HCT116 (cell line): ENCODE data around the gene ARFRP1. TPM values are rescaled to one million over a fixed set of nuclear protein-coding genes. Genes with fewer than 3 reads are reported as not detected.
A peak's percentile ranks its signal among the peaks of the same experiment; 100 is the strongest.

ENCODE experiments used
- ATAC-seq: fragments of 200-7000 bp; cut with Tn5 transposase; 2 replicates; pipeline ENCODE4 v1.9.1; 2020; ENCODE audit warnings: mild to moderate bottlenecking, moderate library complexity
- BruUV-seq: library from RNA; stranded (reverse); fragments of 400-500 nt; replicated peaks from 2 replicates; lab custom pipeline; 2021; lab: Mats Ljungman, UMichigan
- CTCF ChIA-PET: fragments of 300-600 bp; sonication (Branson Sonifier 250); formaldehyde crosslinking; loops from one replicate; lab custom pipeline; 2021; ENCODE audit warnings: antibody characterized with exemption; lab: Charles Lee
- POLR2A ChIA-PET: fragments of 300-600, 350-600 bp; sonication (Branson Sonifier 250); formaldehyde crosslinking; loops from one replicate; lab custom pipeline; 2021; ENCODE audit warnings: antibody characterized with exemption; lab: Charles Lee
- RAD21 ChIA-PET, 2 experiments: fragments of 300-600 bp; sonication (Branson Sonifier 250); formaldehyde crosslinking; loops; one replicate each; lab custom pipeline; 2023; ENCODE audit warnings: low total read pairs in 2 of 2; ENCODE audit not compliant: uncharacterized antibody in 2 of 2, unreplicated experiment in 2 of 2, low non-redundant PET in 1 of 2; lab: Charles Lee
- DNase-seq: peaks from one replicate; pipeline ENCODE4 v3.0.0-alpha.2; 2010; ENCODE audit warnings: low read depth, low spot score
- H2AFZ ChIP-seq: fragments of 200-600 bp; shearing (Covaris generic), sonication (generic); 2 replicates; pipeline ENCODE4 v1.6.1; 2017; ENCODE audit warnings: low read depth, mixed run types, mixed read lengths, antibody characterized with exemption, low read length; ENCODE audit not compliant: poor library complexity, severe bottlenecking
- H3K27ac ChIP-seq: 2 replicates; pipeline ENCODE4 v1.5.1; 2012; ENCODE audit warnings: low read depth, low read length
- H3K27me3 ChIP-seq: fragments of 200-600 bp; sonication (generic); 2 replicates; pipeline ENCODE4 v1.6.1; 2016; ENCODE audit warnings: mixed run types, low read length, mixed read lengths; ENCODE audit not compliant: insufficient read depth
- H3K36me3 ChIP-seq, 2 experiments: fragments of 200-500 bp in 1 of 2; fragments of 200-600 bp in 1 of 2; sonication (Bioruptor generic) in 1 of 2; sonication (generic) in 1 of 2; 2 replicates each; pipeline versions ENCODE4 v1.5.1 to v1.6.1; 2014 to 2016; ENCODE audit warnings: low read length in 2 of 2, inconsistent platforms in 1 of 2, mixed read lengths in 1 of 2, mixed run types in 1 of 2; ENCODE audit not compliant: insufficient read depth in 2 of 2, control insufficient read depth in 1 of 2
- H3K4me1 ChIP-seq, 2 experiments: fragments of 200-600 bp in 1 of 2; sonication (generic) in 1 of 2; 2 replicates each; pipeline versions ENCODE4 v1.5.1 to v1.6.1; 2012 to 2017; ENCODE audit warnings: low read length in 2 of 2, inconsistent platforms in 1 of 2, mild to moderate bottlenecking in 1 of 2, mixed read lengths in 1 of 2, mixed run types in 1 of 2, moderate library complexity in 1 of 2; ENCODE audit not compliant: insufficient read depth in 2 of 2, control insufficient read depth in 1 of 2
- H3K4me2 ChIP-seq: fragments of 200-600 bp; sonication (generic); 2 replicates; pipeline ENCODE4 v1.6.1; 2017; ENCODE audit warnings: mixed run types, low read length, mixed read lengths
- H3K4me3 ChIP-seq, 2 experiments: fragments of 200-600 bp in 1 of 2; sonication (generic) in 1 of 2; replicated peaks in 1 of 2; 2 replicates each; pipeline ENCODE4 v1.5.1; 2011 to 2016; ENCODE audit warnings: low read length in 2 of 2, control low read depth in 1 of 2, low read depth in 1 of 2, mild to moderate bottlenecking in 1 of 2, mixed read lengths in 1 of 2, mixed run types in 1 of 2
- H3K79me2 ChIP-seq: fragments of 200-600 bp; sonication (generic); 2 replicates; pipeline ENCODE4 v1.6.1; 2017; ENCODE audit warnings: mild to moderate bottlenecking, mixed run types, low read length, moderate library complexity, mixed read lengths; ENCODE audit not compliant: insufficient read depth
- H3K9ac ChIP-seq: fragments of 200-600 bp; sonication (generic); 2 replicates; pipeline ENCODE4 v1.6.1; 2016; ENCODE audit warnings: low read length, mixed read lengths
- H3K9me2 ChIP-seq: fragments of 200-600 bp; sonication (generic), shearing (Covaris generic); 2 replicates; pipeline ENCODE4 v1.6.1; 2017; ENCODE audit warnings: mixed run types, mild to moderate bottlenecking, moderate library complexity; ENCODE audit not compliant: insufficient read depth
- H3K9me3 ChIP-seq, 2 experiments: fragments of 200-500 bp in 1 of 2; fragments of 200-600 bp in 1 of 2; sonication (Bioruptor generic) in 1 of 2; sonication (generic) in 1 of 2; 2 replicates each; pipeline ENCODE4 v1.6.1; 2014 to 2017; ENCODE audit warnings: low read length in 2 of 2, mixed read lengths in 2 of 2, inconsistent platforms in 1 of 2, low read depth in 1 of 2, mild to moderate bottlenecking in 1 of 2, mixed run types in 1 of 2, moderate library complexity in 1 of 2; ENCODE audit not compliant: control insufficient read depth in 1 of 2, insufficient read depth in 1 of 2
- H4K20me1 ChIP-seq: fragments of 200-600 bp; sonication (generic), shearing (Covaris generic); 2 replicates; pipeline ENCODE4 v1.6.1; 2017; ENCODE audit warnings: mixed run types, mild to moderate bottlenecking, moderate library complexity; ENCODE audit not compliant: insufficient read depth
- CBX3 ChIP-seq: IDR thresholded peaks from 2 replicates; pipeline ENCODE4 v1.6.1; 2012; ENCODE audit warnings: low read depth
- CEBPB ChIP-seq: IDR thresholded peaks from 2 replicates; pipeline ENCODE4 v1.6.1; 2012; ENCODE audit warnings: low read depth
- ELF1 ChIP-seq: IDR thresholded peaks from 2 replicates; pipeline ENCODE4 v1.6.1; 2012; ENCODE audit warnings: low read depth, borderline replicate concordance
- EZH2 ChIP-seq: fragments of 200-600 bp; sonication (generic); IDR thresholded peaks from 2 replicates; pipeline ENCODE4 v1.6.1; 2017; ENCODE audit warnings: antibody characterized with exemption, mixed run types
- EZH2phosphoT487 ChIP-seq: fragments of 200-600 bp; IDR thresholded peaks from 2 replicates; pipeline ENCODE4 v1.6.1; 2018; ENCODE audit warnings: antibody characterized with exemption, borderline replicate concordance
- FOSL1 ChIP-seq: IDR thresholded peaks from 2 replicates; pipeline ENCODE4 v1.6.1; 2012; ENCODE audit warnings: low read depth
- JUND ChIP-seq: IDR thresholded peaks from 2 replicates; pipeline ENCODE4 v1.6.1; 2012
- POLR2A ChIP-seq: IDR thresholded peaks from 2 replicates; pipeline ENCODE4 v1.7.0; 2011; ENCODE audit warnings: borderline replicate concordance; ENCODE audit not compliant: insufficient read depth, insufficient read length; ENCODE audit errors: extremely low read depth
- POLR2AphosphoS5 ChIP-seq: IDR thresholded peaks from 2 replicates; pipeline ENCODE4 v1.6.1; 2011; ENCODE audit warnings: mild to moderate bottlenecking, low read depth, low read length, moderate library complexity
- RAD21 ChIP-seq: IDR thresholded peaks from 2 replicates; pipeline ENCODE4 v1.6.1; 2012; ENCODE audit warnings: low read depth, mild to moderate bottlenecking
- SP1 ChIP-seq: IDR thresholded peaks from 2 replicates; pipeline ENCODE4 v1.6.1; 2012; ENCODE audit warnings: low read depth
- SRF ChIP-seq: IDR thresholded peaks from 2 replicates; pipeline ENCODE4 v1.6.1; 2012; ENCODE audit warnings: low read depth
- TCF7L2 ChIP-seq: IDR thresholded peaks from 2 replicates; pipeline ENCODE4 v1.7.0; 2011; ENCODE audit warnings: borderline replicate concordance, inconsistent platforms; ENCODE audit not compliant: insufficient read depth, insufficient read length; ENCODE audit errors: extremely low read depth
- YY1 ChIP-seq: IDR thresholded peaks from 2 replicates; pipeline ENCODE4 v1.6.1; 2011; ENCODE audit warnings: low read length, low read depth, moderate library complexity, mild to moderate bottlenecking; ENCODE audit not compliant: insufficient replicate concordance; ENCODE audit errors: extremely low read depth
- ZFX ChIP-seq: fragments of 450-650 bp; IDR thresholded peaks from 2 replicates; pipeline ENCODE4 v1.6.1; 2017
- ZNF274 ChIP-seq: fragments of 200-500 bp; sonication (Bioruptor generic); IDR thresholded peaks from 2 replicates; pipeline ENCODE4 v1.6.1; 2014; ENCODE audit warnings: mild to moderate bottlenecking, low read depth, low read length, inconsistent platforms
- intact Hi-C: fragments of 100-400 bp; cut with micrococcal nuclease; formaldehyde crosslinking; loops from 2 replicates; pipeline ENCODE4 v1.10.0; 2022
- total RNA-seq: library from RNA; stranded (reverse); gene quantifications from one replicate; pipeline ENCODE4 v1.2.1, GENCODE V29; 2021; ENCODE audit not compliant: unreplicated experiment
- TF ChIP-seq, protein P1 (sequence below): IDR thresholded peaks from 2 replicates; pipeline ENCODE4 v1.6.1; 2012
- TF ChIP-seq, protein P2 (sequence below): IDR thresholded peaks from 2 replicates; pipeline ENCODE4 v1.6.1; 2011; ENCODE audit warnings: mild to moderate bottlenecking, low read length, moderate library complexity; ENCODE audit not compliant: insufficient replicate concordance; ENCODE audit errors: extremely low read depth
- TF ChIP-seq, protein P3 (sequence below): IDR thresholded peaks from 2 replicates; pipeline ENCODE4 v1.6.1; 2012
- TF ChIP-seq, protein P4 (sequence below), 3 experiments: fragments of 200-600 bp in 1 of 3; sonication (generic) in 1 of 3; IDR thresholded peaks in 2 of 3; conservative IDR thresholded peaks in 1 of 3; 2 replicates each; pipeline ENCODE4 v1.5.1; 2012 to 2017; ENCODE audit warnings: low read depth in 2 of 3, low read length in 2 of 3, antibody characterized with exemption in 1 of 3, borderline replicate concordance in 1 of 3, control low read depth in 1 of 3, mild to moderate bottlenecking in 1 of 3, mixed read lengths in 1 of 3, mixed run types in 1 of 3, moderate library complexity in 1 of 3; ENCODE audit not compliant: insufficient read depth in 1 of 3

The ARFRP1 gene
- total RNA-seq, 1 experiment from 2014 or later: 53.7 TPM

DNA sequence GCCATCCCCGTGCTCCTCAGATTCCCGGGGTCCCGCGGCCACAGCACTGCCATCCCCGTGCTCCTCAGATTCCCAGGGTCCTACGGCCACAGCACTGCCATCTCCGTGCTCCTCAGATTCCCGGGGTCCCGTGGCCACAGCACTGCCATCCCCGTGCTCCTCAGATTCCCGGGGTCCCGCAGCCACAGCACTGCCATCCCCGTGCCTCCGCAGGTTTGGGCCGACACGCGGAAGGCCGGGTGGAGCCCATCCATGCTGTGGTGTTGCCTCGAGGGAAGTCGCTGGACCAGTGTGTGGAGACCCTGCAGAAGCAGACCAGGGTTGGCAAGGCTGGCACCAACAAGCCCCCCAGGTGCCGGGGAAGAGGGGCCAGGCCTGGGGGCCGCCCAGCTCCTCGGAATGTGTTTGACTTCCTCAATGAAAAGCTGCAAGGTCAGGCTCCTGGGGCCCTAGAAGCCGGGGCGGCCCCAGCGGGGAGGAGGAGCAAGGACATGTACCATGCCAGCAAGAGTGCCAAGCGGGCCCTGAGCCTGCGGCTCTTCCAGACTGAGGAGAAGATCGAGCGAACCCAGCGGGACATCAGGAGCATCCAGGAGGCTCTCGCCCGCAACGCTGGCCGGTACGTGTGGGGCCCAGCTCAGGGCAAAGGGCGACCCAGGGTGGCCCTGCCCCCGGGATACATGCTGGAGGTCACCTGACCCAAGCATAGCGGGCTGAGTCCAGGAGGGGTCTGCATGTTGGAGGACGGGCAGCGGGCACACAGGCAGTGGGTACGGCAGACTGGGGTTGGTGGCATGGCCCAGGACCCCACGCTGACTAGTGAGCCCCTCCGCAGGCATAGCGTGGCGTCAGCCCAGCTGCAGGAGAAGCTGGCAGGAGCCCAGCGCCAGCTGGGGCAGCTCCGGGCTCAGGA is 27.4 kb upstream of the ARFRP1 start:
- CTCF ChIA-PET: interaction anchor here (0.6 to 1.6 kb wide), 2 partner anchors 12 to 197 kb away, joined by 3 read pairs; no protein-coding TSS in a partner anchor
- H3K4me3 ChIP-seq: no peak overlapping the region
- H3K36me3 ChIP-seq: peaks cover 0 to 9% of the 10 kb centered on the region in 2 experiments; a peak in 2 of 4 replicates
- H3K27me3 ChIP-seq: no peaks in the 10 kb centered on the region
- H3K9ac ChIP-seq: no peak overlapping the region
- H3K9me3 ChIP-seq: no peaks in the 10 kb centered on the region
- POLR2A ChIA-PET: no interaction called here
- TF ChIP-seq, protein P1, sequence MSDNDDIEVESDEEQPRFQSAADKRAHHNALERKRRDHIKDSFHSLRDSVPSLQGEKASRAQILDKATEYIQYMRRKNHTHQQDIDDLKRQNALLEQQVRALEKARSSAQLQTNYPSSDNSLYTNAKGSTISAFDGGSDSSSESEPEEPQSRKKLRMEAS: no peak
- TF ChIP-seq POLR2AphosphoS5 (no peak), SRF (no peak), RAD21 (no peak), EZH2 (no peak), JUND (no peak), TCF7L2 (no peak), ZFX (no peak), SP1 (no peak), POLR2A (no peak), CBX3 (no peak), CEBPB (no peak), YY1 (no peak), ZNF274 (no peak), ELF1 (no peak), EZH2phosphoT487 (no peak), FOSL1 (no peak)
- TF ChIP-seq, protein P2, sequence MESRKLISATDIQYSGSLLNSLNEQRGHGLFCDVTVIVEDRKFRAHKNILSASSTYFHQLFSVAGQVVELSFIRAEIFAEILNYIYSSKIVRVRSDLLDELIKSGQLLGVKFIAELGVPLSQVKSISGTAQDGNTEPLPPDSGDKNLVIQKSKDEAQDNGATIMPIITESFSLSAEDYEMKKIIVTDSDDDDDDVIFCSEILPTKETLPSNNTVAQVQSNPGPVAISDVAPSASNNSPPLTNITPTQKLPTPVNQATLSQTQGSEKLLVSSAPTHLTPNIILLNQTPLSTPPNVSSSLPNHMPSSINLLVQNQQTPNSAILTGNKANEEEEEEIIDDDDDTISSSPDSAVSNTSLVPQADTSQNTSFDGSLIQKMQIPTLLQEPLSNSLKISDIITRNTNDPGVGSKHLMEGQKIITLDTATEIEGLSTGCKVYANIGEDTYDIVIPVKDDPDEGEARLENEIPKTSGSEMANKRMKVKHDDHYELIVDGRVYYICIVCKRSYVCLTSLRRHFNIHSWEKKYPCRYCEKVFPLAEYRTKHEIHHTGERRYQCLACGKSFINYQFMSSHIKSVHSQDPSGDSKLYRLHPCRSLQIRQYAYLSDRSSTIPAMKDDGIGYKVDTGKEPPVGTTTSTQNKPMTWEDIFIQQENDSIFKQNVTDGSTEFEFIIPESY: no peak
- TF ChIP-seq, protein P3, sequence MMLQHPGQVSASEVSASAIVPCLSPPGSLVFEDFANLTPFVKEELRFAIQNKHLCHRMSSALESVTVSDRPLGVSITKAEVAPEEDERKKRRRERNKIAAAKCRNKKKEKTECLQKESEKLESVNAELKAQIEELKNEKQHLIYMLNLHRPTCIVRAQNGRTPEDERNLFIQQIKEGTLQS: no peak
- TF ChIP-seq, protein P4, sequence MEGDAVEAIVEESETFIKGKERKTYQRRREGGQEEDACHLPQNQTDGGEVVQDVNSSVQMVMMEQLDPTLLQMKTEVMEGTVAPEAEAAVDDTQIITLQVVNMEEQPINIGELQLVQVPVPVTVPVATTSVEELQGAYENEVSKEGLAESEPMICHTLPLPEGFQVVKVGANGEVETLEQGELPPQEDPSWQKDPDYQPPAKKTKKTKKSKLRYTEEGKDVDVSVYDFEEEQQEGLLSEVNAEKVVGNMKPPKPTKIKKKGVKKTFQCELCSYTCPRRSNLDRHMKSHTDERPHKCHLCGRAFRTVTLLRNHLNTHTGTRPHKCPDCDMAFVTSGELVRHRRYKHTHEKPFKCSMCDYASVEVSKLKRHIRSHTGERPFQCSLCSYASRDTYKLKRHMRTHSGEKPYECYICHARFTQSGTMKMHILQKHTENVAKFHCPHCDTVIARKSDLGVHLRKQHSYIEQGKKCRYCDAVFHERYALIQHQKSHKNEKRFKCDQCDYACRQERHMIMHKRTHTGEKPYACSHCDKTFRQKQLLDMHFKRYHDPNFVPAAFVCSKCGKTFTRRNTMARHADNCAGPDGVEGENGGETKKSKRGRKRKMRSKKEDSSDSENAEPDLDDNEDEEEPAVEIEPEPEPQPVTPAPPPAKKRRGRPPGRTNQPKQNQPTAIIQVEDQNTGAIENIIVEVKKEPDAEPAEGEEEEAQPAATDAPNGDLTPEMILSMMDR (IDR thresholded peaks at IDR 0.05 in 2 of 3, conservative IDR thresholded peaks at IDR 0.05 in 1 of 3; ENCODE audit: borderline replicate concordance in 1 of 3, insufficient read depth in 1 of 3, low read depth in 2 of 3, low read length in 2 of 3): no peak
- H3K4me1 ChIP-seq: peaks cover 13 to 37% of the 10 kb centered on the region in 2 experiments; a peak in 3 of 4 replicates
- no peaks in the 10 kb centered on the region for H4K20me1 ChIP-seq
- peaks cover 35% of the 10 kb centered on the region; the same call in 1 of the 2 replicates for H3K79me2 ChIP-seq
- ATAC-seq: no peak
- peak overlapping the region; percentile 84; the same call in 1 of the 2 replicates for H3K27ac ChIP-seq
- intact Hi-C loops: loop anchor here (10.0 kb wide), 1 partner anchor 130 kb away; the partner anchor contains the start of genes ABHD16B and TPD52L2
- H2AFZ ChIP-seq: no peak overlapping the region
- RAD21 ChIA-PET: no interaction called here
- no peaks in the 10 kb centered on the region for H3K9me2 ChIP-seq
- no peak overlapping the region for H3K4me2 ChIP-seq
- no peak for DNase-seq
- BruUV-seq: TSS peak; percentile 37
